Keratinocyte (primary cell): ENCODE results near the gene COL25A1. TPM values are rescaled to one million over a fixed set of nuclear protein-coding genes. Genes with fewer than 3 reads are reported as not detected.

Experiments
- DNase-seq: peaks from one replicate; pipeline ENCODE4 v3.0.0-alpha.2; 2011; ENCODE audit warnings: low read depth, missing footprints, low spot score
- FAIRE-seq: peaks from 2 replicates; lab custom pipeline; 2011; peaks lifted over from hg19 to GRCh38; lab: Jason Lieb, UNC
- H2AFZ ChIP-seq: 2 replicates; pipeline ENCODE4 v1.6.0; 2012; ENCODE audit warnings: low read length, control low read depth, inconsistent platforms; ENCODE audit not compliant: control insufficient read depth
- H3K27ac ChIP-seq: 2 replicates; pipeline ENCODE4 v1.5.1; 2011; ENCODE audit warnings: low read length; ENCODE audit not compliant: control insufficient read depth, insufficient read depth
- H3K27me3 ChIP-seq: 3 replicates; pipeline ENCODE4 v1.6.0; 2011; ENCODE audit warnings: low read length; ENCODE audit not compliant: control insufficient read depth, insufficient read depth; ENCODE audit errors: extremely low read depth
- H3K36me3 ChIP-seq, 2 experiments: 2 replicates in 1 of 2; 3 replicates in 1 of 2; pipeline ENCODE4 v1.5.1; 2011; ENCODE audit warnings: low read length in 2 of 2, mild to moderate bottlenecking in 1 of 2; ENCODE audit not compliant: control insufficient read depth in 2 of 2, insufficient read depth in 2 of 2; ENCODE audit errors: extremely low read depth in 1 of 2
- H3K4me1 ChIP-seq: 3 replicates; pipeline ENCODE4 v1.5.1; 2011; ENCODE audit warnings: low read length; ENCODE audit not compliant: control insufficient read depth, insufficient read depth; ENCODE audit errors: extremely low read depth
- H3K4me2 ChIP-seq: 3 replicates; pipeline ENCODE4 v1.6.0; 2011; ENCODE audit warnings: low read depth, low read length; ENCODE audit not compliant: control insufficient read depth, insufficient read depth; ENCODE audit errors: extremely low read depth
- H3K4me3 ChIP-seq, 3 experiments: fragments of 200-600 bp in 1 of 3; sonication (generic) in 1 of 3; 2 replicates in 2 of 3; 3 replicates in 1 of 3; pipeline ENCODE4 v1.5.1; 2011 to 2016; ENCODE audit warnings: low read length in 3 of 3, mild to moderate bottlenecking in 3 of 3, control low read depth in 2 of 3, inconsistent platforms in 1 of 3, low read depth in 1 of 3, mixed read lengths in 1 of 3, mixed run types in 1 of 3, moderate library complexity in 1 of 3; ENCODE audit not compliant: control insufficient read depth in 2 of 3, insufficient read depth in 2 of 3; ENCODE audit errors: extremely low read depth in 1 of 3
- H3K79me2 ChIP-seq: 2 replicates; pipeline ENCODE4 v1.6.0; 2012; ENCODE audit warnings: low read length; ENCODE audit not compliant: control insufficient read depth, insufficient read depth
- H3K9ac ChIP-seq: 3 replicates; pipeline ENCODE4 v1.6.0; 2011; ENCODE audit warnings: low read length; ENCODE audit not compliant: control insufficient read depth, insufficient read depth; ENCODE audit errors: extremely low read depth
- H3K9me1 ChIP-seq: 3 replicates; pipeline ENCODE4 v1.6.0; 2011; ENCODE audit warnings: low read length; ENCODE audit not compliant: control insufficient read depth, insufficient read depth; ENCODE audit errors: extremely low read depth
- H3K9me3 ChIP-seq: 2 replicates; pipeline ENCODE4 v1.5.1; 2012; ENCODE audit warnings: low read depth, low read length; ENCODE audit not compliant: control insufficient read depth
- H4K20me1 ChIP-seq: 3 replicates; pipeline ENCODE4 v1.6.0; 2011; ENCODE audit warnings: low read length; ENCODE audit not compliant: control insufficient read depth, insufficient read depth; ENCODE audit errors: extremely low read depth
- CTCF ChIP-seq, 3 experiments: IDR thresholded peaks in 1 of 3; conservative IDR thresholded peaks in 1 of 3; optimal IDR thresholded peaks in 1 of 3; 2 replicates in 2 of 3; 3 replicates in 1 of 3; pipeline versions ENCODE3 to v1.5.1; 2011; ENCODE audit warnings: low read length in 3 of 3, mild to moderate bottlenecking in 3 of 3, moderate library complexity in 2 of 3, control low read depth in 1 of 3, inconsistent platforms in 1 of 3; ENCODE audit not compliant: insufficient read depth in 2 of 3; ENCODE audit errors: extremely low read depth in 1 of 3
- EZH2 ChIP-seq: IDR thresholded peaks from one replicate; pipeline ENCODE4 v1.6.1; 2012; ENCODE audit warnings: inconsistent platforms, mild to moderate bottlenecking, low read length, moderate library complexity
- dilution Hi-C: fragments of 300-500 bp; cut with MboI; formaldehyde crosslinking; loops from one replicate; pipeline ENCODE4 v1.7.0; 2020; ENCODE audit warnings: low sequenced_read_pairs; ENCODE audit not compliant: extremely low pct_ligation_motif_present
- polyA plus RNA-seq, 5 experiments: library from polyadenylated mRNA; depleted of rRNA in 3 of 5; stranded (reverse) in 3 of 5; stranded (forward) in 1 of 5; unstranded in 1 of 5; fragments of >200 nt; gene quantifications; 1 replicate in 1 of 5; 2 replicates in 3 of 5; 3 replicates in 1 of 5; pipeline versions ENCODE4 v1.2.1 to v1.2.3, GENCODE V29; 2011 to 2012; ENCODE audit warnings: missing spikeins in 2 of 5, low read depth in 1 of 5, low replicate concordance in 1 of 5

COL25A1 gene
- polyA plus RNA-seq, 1 donor (not counting 4 experiments of a cell fraction or from before 2014, with no cell fraction given): not detected

GRCh38 chr4:109195646-109196045 is 106.8 kb downstream of the COL25A1 start:
- H3K79me2 ChIP-seq: no peaks in the 10 kb centered on the region
- no peaks in the 10 kb centered on the region for H4K20me1 ChIP-seq
- H3K9me3 ChIP-seq: no peaks in the 10 kb centered on the region
- H3K9ac ChIP-seq: no peak overlapping the region
- no peaks in the 10 kb centered on the region for H3K9me1 ChIP-seq
- H3K4me1 ChIP-seq: no peaks in the 10 kb centered on the region
- no peak overlapping the region for H2AFZ ChIP-seq
- no peak overlapping the region for H3K4me3 ChIP-seq
- DNase-seq (no peak), FAIRE-seq (no peak)
- dilution Hi-C loops: no loop called here
- no peaks in the 10 kb centered on the region for H3K36me3 ChIP-seq
- no peak for TF ChIP-seq CTCF (optimal IDR thresholded peaks at IDR 0.05 in 1 of 3, IDR thresholded peaks at IDR 0.05 in 1 of 3, conservative IDR thresholded peaks at IDR 0.05 in 1 of 3; ENCODE audit: extremely low read depth in 1 of 3, insufficient read depth in 2 of 3, low read length in 3 of 3)
- TF ChIP-seq EZH2: no peak
- H3K27me3 ChIP-seq: no peaks in the 10 kb centered on the region
- no peak overlapping the region for H3K4me2 ChIP-seq
- H3K27ac ChIP-seq: no peak overlapping the region

GRCh38 chr4:109191216-109191615 is 111.2 kb downstream of the COL25A1 start:
- Histone ChIP-seq H3K79me2 (no peaks in the 10 kb centered on the region), H3K4me2 (no peak overlapping the region), H2AFZ (no peak overlapping the region), H3K4me3 (no peak overlapping the region), H3K27ac (no peak overlapping the region), H3K27me3 (no peaks in the 10 kb centered on the region), H3K36me3 (no peaks in the 10 kb centered on the region), H3K4me1 (no peaks in the 10 kb centered on the region), H3K9me1 (no peaks in the 10 kb centered on the region), H4K20me1 (no peaks in the 10 kb centered on the region), H3K9ac (no peak overlapping the region), H3K9me3 (no peaks in the 10 kb centered on the region)
- dilution Hi-C loops: no loop called here
- TF ChIP-seq EZH2 (no peak), CTCF (optimal IDR thresholded peaks at IDR 0.05 in 1 of 3, IDR thresholded peaks at IDR 0.05 in 1 of 3, conservative IDR thresholded peaks at IDR 0.05 in 1 of 3; ENCODE audit: extremely low read depth in 1 of 3, insufficient read depth in 2 of 3, low read length in 3 of 3) (no peak)
- DNase-seq: no peak
- no peak for FAIRE-seq
